GM12878 (cell line): ENCODE data around the gene RASAL1. TPM values are rescaled to one million over a fixed set of nuclear protein-coding genes. Genes with fewer than 3 reads are reported as not detected.

ENCODE experiments used
- BACH1 ChIP-seq: fragments of 450-650 bp; IDR thresholded peaks from 2 replicates; pipeline ENCODE4 v1.6.1; 2017; ENCODE audit warnings: mild to moderate bottlenecking, borderline replicate concordance
- BMI1 ChIP-seq: fragments of 450-650 bp; IDR thresholded peaks from 2 replicates; pipeline ENCODE4 v1.6.1; 2016; ENCODE audit warnings: mild to moderate bottlenecking, moderate library complexity, borderline replicate concordance
- BRCA1 ChIP-seq: IDR thresholded peaks from 2 replicates; pipeline ENCODE4 v1.6.1; 2011; ENCODE audit warnings: low read depth, low read length, improper control_type of control experiment
- CBFB ChIP-seq: IDR thresholded peaks from 2 replicates; pipeline ENCODE4 v1.6.1; 2016; ENCODE audit warnings: antibody characterized with exemption, low read depth
- CBX3 ChIP-seq: fragments of 200-600 bp; sonication (generic); IDR thresholded peaks from 2 replicates; pipeline ENCODE4 v1.6.1; 2016; ENCODE audit warnings: low read depth, borderline replicate concordance
- CBX5 ChIP-seq: sonication (generic); IDR thresholded peaks from 2 replicates; pipeline ENCODE4 v1.6.1; 2016; ENCODE audit warnings: low read depth, moderate library complexity, mild to moderate bottlenecking, inconsistent platforms
- CEBPZ ChIP-seq: fragments of 150-350 bp; IDR thresholded peaks from 2 replicates; pipeline ENCODE4 v1.6.1; 2016; ENCODE audit warnings: low read depth, low read length
- CREB1 ChIP-seq: IDR thresholded peaks from 2 replicates; pipeline ENCODE4 v1.6.1; 2012; ENCODE audit warnings: low read depth, mild to moderate bottlenecking, inconsistent platforms
- FOXM1 ChIP-seq: IDR thresholded peaks from 2 replicates; pipeline ENCODE4 v1.6.1; 2012; ENCODE audit warnings: low read depth, mild to moderate bottlenecking, inconsistent platforms, low read length, moderate library complexity
- GABPA ChIP-seq: IDR thresholded peaks from 2 replicates; pipeline ENCODE4 v1.6.1; 2014; ENCODE audit warnings: antibody characterized with exemption, low read depth, mild to moderate bottlenecking, inconsistent platforms
- HCFC1 ChIP-seq: fragments of 150-350 bp; IDR thresholded peaks from 2 replicates; pipeline ENCODE4 v1.6.1; 2014; ENCODE audit warnings: low read length
- HDAC6 ChIP-seq: fragments of 200-600 bp; sonication (generic); IDR thresholded peaks from one replicate; pipeline ENCODE4 v1.8.0; 2017; ENCODE audit warnings: antibody characterized with exemption; ENCODE audit not compliant: unreplicated experiment
- IRF4 ChIP-seq: IDR thresholded peaks from 2 replicates; pipeline ENCODE4 v1.6.1; 2011; ENCODE audit warnings: low read depth, low read length
- MEF2A ChIP-seq: IDR thresholded peaks from 2 replicates; pipeline ENCODE4 v1.6.1; 2011; ENCODE audit warnings: low read depth, mild to moderate bottlenecking, low read length, moderate library complexity; ENCODE audit not compliant: insufficient read depth
- MTA2 ChIP-seq: fragments of 450-650 bp; IDR thresholded peaks from 2 replicates; pipeline ENCODE4 v1.6.1; 2016; ENCODE audit warnings: low read depth, mild to moderate bottlenecking, moderate library complexity
- POU2F2 ChIP-seq: IDR thresholded peaks from 3 replicates; pipeline ENCODE4 v1.6.1; 2011; ENCODE audit warnings: low read depth, mild to moderate bottlenecking, low read length, borderline replicate concordance
- RCOR1 ChIP-seq: conservative IDR thresholded peaks from 2 replicates; pipeline ENCODE4 v1.6.1; 2012; ENCODE audit warnings: low read depth, low read length, improper control_type of control experiment
- STAT3 ChIP-seq: IDR thresholded peaks from 2 replicates; pipeline ENCODE4 v1.6.1; 2011; ENCODE audit warnings: low read depth, low read length, improper control_type of control experiment
- SUZ12 ChIP-seq: fragments of 200-600 bp; sonication (generic); IDR thresholded peaks from one replicate; pipeline ENCODE4 v1.6.1; 2018; ENCODE audit warnings: antibody characterized with exemption, mild to moderate bottlenecking; ENCODE audit not compliant: unreplicated experiment
- YBX1 ChIP-seq: fragments of 450-650 bp; IDR thresholded peaks from 2 replicates; pipeline ENCODE4 v1.6.1; 2016; ENCODE audit warnings: antibody characterized with exemption
- ZBTB33 ChIP-seq: fragments of 450-650 bp; IDR thresholded peaks from 2 replicates; pipeline ENCODE4 v1.6.1; 2017; ENCODE audit warnings: mild to moderate bottlenecking
- polyA plus RNA-seq, 11 experiments: library from polyadenylated mRNA; depleted of rRNA in 4 of 11; unstranded in 6 of 11; stranded (reverse) in 5 of 11; fragments of >200 nt; fragmentation: Nextera tagmentation in 4 of 11; fragmentation: Illumina TruSeq in 1 of 11; extraction: Ambion mirVana in 4 of 11; extraction: Trizol in 1 of 11; gene quantifications; 1 replicate in 1 of 11; 2 replicates in 10 of 11; pipeline versions ENCODE4 v1.2.1 to v1.2.3, GENCODE V29; 2011 to 2016; ENCODE audit warnings: inconsistent platforms in 2 of 11, missing spikeins in 2 of 11, low read depth in 1 of 11
- total RNA-seq, 4 experiments: library from RNA; depleted of rRNA in 3 of 4; stranded (reverse); fragments of >200 nt in 3 of 4; fragmentation: Illumina TruSeq in 1 of 4; extraction: Trizol in 1 of 4; gene quantifications; 2 replicates each; pipeline versions ENCODE4 v1.2.1 to v1.2.3, GENCODE V29; 2013 to 2021
- TF ChIP-seq, protein P1 (sequence below): fragments of 450-650 bp; IDR thresholded peaks from 2 replicates; pipeline ENCODE4 v1.6.1; 2017; ENCODE audit warnings: low read depth, mild to moderate bottlenecking, moderate library complexity

The RASAL1 gene
- total and polyA plus RNA-seq, 10 of the 15 experiments (the other 5 are each of a cell fraction or from before 2014, with no cell fraction given): 0.12 to 1.0 (median 0.52) TPM; not detected in 6

- TF ChIP-seq STAT3 (no peak), FOXM1 (no peak), BRCA1 (no peak), HDAC6 (no peak), SUZ12 (no peak), RCOR1 (no peak), CBX5 (no peak), MTA2 (no peak), MEF2A (no peak), CEBPZ (no peak), BACH1 (no peak), CBFB (no peak), GABPA (no peak), HCFC1 (no peak), YBX1 (no peak), IRF4 (no peak), ZBTB33 (no peak), BMI1 (no peak), CBX3 (no peak), CREB1 (no peak), POU2F2 (no peak)
- TF ChIP-seq, protein P1, sequence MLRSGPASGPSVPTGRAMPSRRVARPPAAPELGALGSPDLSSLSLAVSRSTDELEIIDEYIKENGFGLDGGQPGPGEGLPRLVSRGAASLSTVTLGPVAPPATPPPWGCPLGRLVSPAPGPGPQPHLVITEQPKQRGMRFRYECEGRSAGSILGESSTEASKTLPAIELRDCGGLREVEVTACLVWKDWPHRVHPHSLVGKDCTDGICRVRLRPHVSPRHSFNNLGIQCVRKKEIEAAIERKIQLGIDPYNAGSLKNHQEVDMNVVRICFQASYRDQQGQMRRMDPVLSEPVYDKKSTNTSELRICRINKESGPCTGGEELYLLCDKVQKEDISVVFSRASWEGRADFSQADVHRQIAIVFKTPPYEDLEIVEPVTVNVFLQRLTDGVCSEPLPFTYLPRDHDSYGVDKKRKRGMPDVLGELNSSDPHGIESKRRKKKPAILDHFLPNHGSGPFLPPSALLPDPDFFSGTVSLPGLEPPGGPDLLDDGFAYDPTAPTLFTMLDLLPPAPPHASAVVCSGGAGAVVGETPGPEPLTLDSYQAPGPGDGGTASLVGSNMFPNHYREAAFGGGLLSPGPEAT: no peak
Observed at GRCh38 chr12:113174461-113175384, 39.2 kb upstream of the RASAL1 start (continued).
